Neutrophil (primary cell): ENCODE measurements around the gene KIDINS220.

ENCODE experiments used
- H3K27ac ChIP-seq: fragments of 200-600 bp; sonication (generic); 2 replicates; pipeline ENCODE4 v1.5.1; 2016; ENCODE audit warnings: mild to moderate bottlenecking, moderate library complexity
- H3K27me3 ChIP-seq: fragments of 200-600 bp; sonication (generic); 2 replicates; pipeline ENCODE4 v1.6.0; 2016; ENCODE audit warnings: mild to moderate bottlenecking
- H3K36me3 ChIP-seq: fragments of 200-600 bp; sonication (generic); 2 replicates; pipeline ENCODE4 v1.5.1; 2017
- H3K4me1 ChIP-seq, 2 experiments: fragments of 200-600 bp in 1 of 2; sonication (generic) in 1 of 2; 1 replicate in 1 of 2; 2 replicates in 1 of 2; pipeline versions ENCODE4 v1.5.1 to v1.6.1; 2013 to 2016; ENCODE audit warnings: low read depth in 1 of 2, low read length in 1 of 2, mild to moderate bottlenecking in 1 of 2, moderate library complexity in 1 of 2; ENCODE audit not compliant: control insufficient read depth in 1 of 2, insufficient read depth in 1 of 2
- H3K4me3 ChIP-seq, 2 experiments: fragments of 200-600 bp in 1 of 2; sonication (generic) in 1 of 2; 1 replicate in 1 of 2; 2 replicates in 1 of 2; pipeline ENCODE4 v1.5.1; 2013 to 2016; ENCODE audit warnings: low read depth in 1 of 2, low read length in 1 of 2, mild to moderate bottlenecking in 1 of 2, moderate library complexity in 1 of 2
- H3K9me3 ChIP-seq: fragments of 200-600 bp; sonication (generic); 2 replicates; pipeline ENCODE4 v1.5.1; 2016
- CTCF ChIP-seq: fragments of 200-600 bp; sonication (generic); IDR thresholded peaks from 2 replicates; pipeline ENCODE4 v1.5.1; 2016; ENCODE audit warnings: antibody characterized with exemption

Gene KIDINS220

GRCh38 chr2:8709611-8710010, 127.8 kb downstream of the KIDINS220 start:
- no peaks in the 10 kb centered on the region for H3K36me3 ChIP-seq
- no peaks in the 10 kb centered on the region for H3K27me3 ChIP-seq
- no peaks in the 10 kb centered on the region for H3K9me3 ChIP-seq
- no peak overlapping the region for H3K27ac ChIP-seq
- no peak for TF ChIP-seq CTCF
- H3K4me1 ChIP-seq = no peaks in the 10 kb centered on the region
- no peak overlapping the region for H3K4me3 ChIP-seq

GRCh38 chr2:8704906-8705305, 132.5 kb downstream of the KIDINS220 start:
- H3K9me3 ChIP-seq = no peaks in the 10 kb centered on the region
- no peak overlapping the region for H3K27ac ChIP-seq
- no peaks in the 10 kb centered on the region for H3K36me3 ChIP-seq
- no peak overlapping the region for H3K4me3 ChIP-seq
- H3K27me3 ChIP-seq = no peaks in the 10 kb centered on the region
- H3K4me1 ChIP-seq = no peaks in the 10 kb centered on the region
- TF ChIP-seq CTCF = no peak

GRCh38 chr2:8701681-8702379, 135.6 kb downstream of the KIDINS220 start:
- Histone ChIP-seq H3K9me3 (no peaks in the 10 kb centered on the region), H3K4me3 (no peak overlapping the region), H3K4me1 (no peaks in the 10 kb centered on the region), H3K27me3 (no peaks in the 10 kb centered on the region), H3K27ac (no peak overlapping the region), H3K36me3 (no peaks in the 10 kb centered on the region)
- TF ChIP-seq CTCF = no peak

GRCh38 chr2:8699839-8700238, 137.6 kb downstream of the KIDINS220 start:
- no peak for TF ChIP-seq CTCF
- Histone ChIP-seq H3K27me3 (peaks cover 2% of the 10 kb centered on the region), H3K4me3 (no peak overlapping the region), H3K36me3 (no peaks in the 10 kb centered on the region), H3K4me1 (no peaks in the 10 kb centered on the region), H3K9me3 (no peaks in the 10 kb centered on the region), H3K27ac (no peak overlapping the region)

GRCh38 chr2:8697190-8697589, 140.2 kb downstream of the KIDINS220 start:
- Histone ChIP-seq H3K27me3 (peaks cover 21% of the 10 kb centered on the region), H3K4me1 (no peaks in the 10 kb centered on the region), H3K27ac (no peak overlapping the region), H3K9me3 (no peaks in the 10 kb centered on the region), H3K4me3 (no peak overlapping the region), H3K36me3 (no peaks in the 10 kb centered on the region)
- TF ChIP-seq CTCF = no peak

GRCh38 chr2:8694737-8695136, 142.7 kb downstream of the KIDINS220 start:
- no peaks in the 10 kb centered on the region for H3K4me1 ChIP-seq
- TF ChIP-seq CTCF = no peak

More at GRCh38 chr2:8694737-8695136, 142.7 kb downstream of the KIDINS220 start:
- Histone ChIP-seq H3K36me3 (no peaks in the 10 kb centered on the region), H3K27me3 (peaks cover 46% of the 10 kb centered on the region), H3K27ac (no peak overlapping the region), H3K9me3 (no peaks in the 10 kb centered on the region), H3K4me3 (no peak overlapping the region)
